Stimulated activated naive CD8-positive, alpha-beta T cell treated with anti-CD3 and anti-CD28 coated beads, Interleukin-15, amount 100 ng/mL, for 72 hours (primary cell): ENCODE results near the gene ULBP2.
"Not testable (repeated sequence)": the region's sequence is repeated elsewhere in the genome, so short reads cannot be mapped to it uniquely, and the experiment has no call there.

Source experiments
- ATAC-seq: fragments of 150-1000 bp; cut with Tn5 transposase; 2 replicates; pipeline ENCODE4 v1.10.0; 2021; ENCODE audit warnings: mild to moderate bottlenecking, moderate library complexity
- DNase-seq, 2 donors: peaks; one replicate each; pipeline ENCODE4 v3.0.0; 2021 to 2022
- H3K27ac Mint-ChIP-seq, 2 donors: one replicate each; pipeline ENCODE4 v1.8.0; 2022; ENCODE audit warnings: mild to moderate bottlenecking in 2 of 2, mixed read lengths in 2 of 2, moderate library complexity in 2 of 2
- H3K27me3 Mint-ChIP-seq: one replicate; pipeline ENCODE4 v1.8.0; 2022; ENCODE audit warnings: mixed read lengths
- H3K4me1 Mint-ChIP-seq: one replicate; pipeline ENCODE4 v1.8.0; 2022; ENCODE audit warnings: mild to moderate bottlenecking, mixed read lengths
- H3K4me3 Mint-ChIP-seq, 2 donors: one replicate each; pipeline ENCODE4 v1.8.0; 2022; ENCODE audit warnings: mild to moderate bottlenecking in 2 of 2, mixed read lengths in 2 of 2, moderate library complexity in 1 of 2
- H3K9me3 Mint-ChIP-seq, 2 donors: one replicate each; pipeline ENCODE4 v1.8.0; 2022; ENCODE audit warnings: mixed read lengths in 2 of 2

ULBP2 gene

GRCh38 chr6:149904661-149905370 is 37.0 kb upstream of the ULBP2 start:
- no peaks in the 10 kb centered on the region for H3K4me1 Mint-ChIP-seq
- ATAC-seq (no peak), DNase-seq (no peak)
- peaks cover 11% of the 10 kb centered on the region for H3K27me3 Mint-ChIP-seq
- H3K9me3 Mint-ChIP-seq: peaks cover 6 to 26% of the 10 kb centered on the region in 2 donors
- H3K27ac Mint-ChIP-seq: no peak overlapping the region
- no peak overlapping the region for H3K4me3 Mint-ChIP-seq

GRCh38 chr6:149905371-149905910 is 36.4 kb upstream of the ULBP2 start:
- Mint-ChIP-seq H3K4me3 (no peak overlapping the region), H3K4me1 (no peaks in the 10 kb centered on the region)

DNA sequence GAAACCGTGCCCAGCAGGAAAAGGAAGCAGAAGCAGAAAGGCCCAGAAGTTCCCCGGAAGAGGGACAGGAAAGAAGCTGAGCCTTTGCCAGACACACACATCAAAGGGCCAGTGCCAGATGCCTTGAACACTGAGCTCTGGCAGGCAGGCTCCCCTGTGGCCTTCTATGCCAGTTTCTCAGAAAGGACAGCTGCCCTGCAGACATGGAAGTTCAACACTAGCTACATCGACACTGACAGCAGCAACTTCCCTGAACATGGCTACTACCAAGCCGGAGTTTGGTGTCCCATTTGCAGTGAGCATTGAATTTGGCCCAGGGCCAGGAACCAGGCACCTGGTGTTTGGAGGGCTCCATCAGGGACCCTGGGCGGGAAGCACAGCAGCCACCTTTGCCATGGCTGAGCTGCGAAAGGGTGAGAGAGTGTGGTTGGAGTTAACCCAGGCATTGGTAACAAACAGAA is 35.9 kb upstream of the ULBP2 start:
- Mint-ChIP-seq H3K27me3 (peaks cover 20% of the 10 kb centered on the region), H3K4me1 (no peaks in the 10 kb centered on the region), H3K9me3 (peaks cover 6 to 26% of the 10 kb centered on the region in 2 donors), H3K4me3 (no peak overlapping the region), H3K27ac (no peak overlapping the region)
- DNase-seq (no peak), ATAC-seq (no peak)

More at GRCh38 chr6:149905371-149905910, 36.4 kb upstream of the ULBP2 start:
- DNase-seq: no peak
- Mint-ChIP-seq H3K27ac (no peak overlapping the region), H3K27me3 (peaks cover 15% of the 10 kb centered on the region), H3K9me3 (peaks cover 6 to 26% of the 10 kb centered on the region in 2 donors)
- no peak for ATAC-seq

DNA sequence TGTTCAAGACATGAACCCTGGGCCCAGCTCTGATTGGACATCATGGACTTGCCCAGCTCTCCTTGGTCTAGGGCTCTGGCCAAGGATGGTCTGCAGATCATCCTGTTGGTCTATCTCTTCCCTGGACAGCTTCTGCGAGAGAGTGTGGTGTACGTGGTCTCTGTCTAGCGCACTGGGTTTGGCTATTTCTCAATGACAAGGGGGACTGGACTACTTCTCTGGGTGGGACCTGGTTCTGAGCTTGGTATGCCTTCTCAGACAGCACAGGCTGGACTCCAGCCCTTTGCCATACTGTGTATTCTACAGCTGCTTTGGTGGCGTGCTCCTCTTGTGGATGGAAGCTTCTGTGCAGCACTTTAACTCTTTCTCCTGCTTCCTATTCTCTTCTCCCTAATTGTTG is 35.4 kb upstream of the ULBP2 start:
- Mint-ChIP-seq H3K27ac (no peak overlapping the region), H3K27me3 (peaks cover 25% of the 10 kb centered on the region), H3K4me1 (no peaks in the 10 kb centered on the region), H3K4me3 (no peak overlapping the region), H3K9me3 (peaks cover 6 to 26% of the 10 kb centered on the region in 2 donors)
- DNase-seq (no peak), ATAC-seq (no peak)

GRCh38 chr6:149907317-149907716 is 34.5 kb upstream of the ULBP2 start:
- Mint-ChIP-seq H3K4me3 (peak overlapping the region in 1 of 2 donors; percentile 6), H3K9me3 (peaks cover 6 to 26% of the 10 kb centered on the region in 2 donors), H3K27me3 (peaks cover 25% of the 10 kb centered on the region), H3K4me1 (no peaks in the 10 kb centered on the region), H3K27ac (no peak overlapping the region)
- ATAC-seq (no peak), DNase-seq (no peak)

- H3K4me3 Mint-ChIP-seq, H3K27ac Mint-ChIP-seq, ATAC-seq, DNase-seq, H3K4me1 Mint-ChIP-seq: not testable (repeated sequence)
- Mint-ChIP-seq H3K9me3 (peaks cover 6 to 26% of the 10 kb centered on the region in 2 donors), H3K27me3 (peaks cover 34% of the 10 kb centered on the region)
Measured at GRCh38 chr6:149908480-149908879, 33.3 kb upstream of the ULBP2 start.

- DNase-seq (no peak), ATAC-seq (no peak)
- no peak overlapping the region for H3K4me3 Mint-ChIP-seq
- H3K27ac Mint-ChIP-seq: peak overlapping the region in 1 of 2 donors; percentile 91
- peaks cover 41% of the 10 kb centered on the region for H3K27me3 Mint-ChIP-seq
- H3K4me1 Mint-ChIP-seq: no peaks in the 10 kb centered on the region
- peaks cover 6 to 26% of the 10 kb centered on the region in 2 donors for H3K9me3 Mint-ChIP-seq
Measured at GRCh38 chr6:149909701-149910470, 31.9 kb upstream of the ULBP2 start.

- H3K9me3 Mint-ChIP-seq: peaks cover 6 to 26% of the 10 kb centered on the region in 2 donors
- H3K4me1 Mint-ChIP-seq: no peaks in the 10 kb centered on the region
- no peak overlapping the region for H3K4me3 Mint-ChIP-seq
- H3K27me3 Mint-ChIP-seq: peaks cover 36% of the 10 kb centered on the region
- no peak overlapping the region for H3K27ac Mint-ChIP-seq
- ATAC-seq (no peak), DNase-seq (no peak)
Measured at GRCh38 chr6:149910721-149911151, 31.1 kb upstream of the ULBP2 start.

DNA sequence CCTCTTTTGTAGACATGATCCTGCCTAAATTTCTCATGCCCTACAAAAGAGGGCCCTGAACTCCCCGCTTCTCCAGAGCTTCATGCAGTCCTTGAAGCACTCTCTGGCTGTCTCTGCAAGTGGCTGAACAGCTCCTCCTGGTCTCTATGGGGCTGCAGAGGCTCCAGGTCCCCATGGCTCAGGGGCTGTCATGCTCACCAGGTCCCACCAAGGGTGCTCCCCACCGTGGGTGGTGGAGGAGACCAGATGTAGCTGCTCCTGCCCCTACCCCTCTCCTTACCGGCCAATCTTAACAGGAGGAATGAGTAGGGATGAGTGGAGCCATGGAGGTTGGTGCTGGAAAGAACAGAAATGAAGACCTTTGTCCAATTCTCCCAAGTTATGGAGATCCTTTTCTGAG is 29.1 kb upstream of the ULBP2 start:
- not testable (repeated sequence) for H3K4me3 Mint-ChIP-seq, H3K4me1 Mint-ChIP-seq, DNase-seq, ATAC-seq
- peak overlapping the region in 1 of 2 donors; percentile 6 for H3K27ac Mint-ChIP-seq
- H3K9me3 Mint-ChIP-seq: peaks cover 6 to 17% of the 10 kb centered on the region in 2 donors
- peaks cover 36% of the 10 kb centered on the region for H3K27me3 Mint-ChIP-seq

DNA sequence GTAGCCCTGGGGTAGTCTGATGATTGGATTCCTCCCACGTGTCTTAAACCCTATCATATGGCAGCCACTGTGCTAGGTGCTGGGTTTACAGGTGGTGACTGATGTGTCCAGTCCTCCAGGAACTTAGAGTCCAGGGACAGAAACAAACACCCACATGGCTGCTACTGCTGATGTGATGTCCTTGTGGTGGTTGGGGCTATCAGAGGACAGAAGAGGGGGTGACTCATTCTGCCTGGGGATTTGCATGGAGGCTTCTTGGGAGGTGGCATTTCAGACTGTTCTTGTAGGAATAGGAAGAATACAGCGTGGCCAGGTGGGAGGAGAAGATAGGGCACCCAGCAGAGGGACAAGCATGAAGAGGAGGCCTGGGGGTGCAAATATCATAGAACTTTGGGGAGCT is 28.7 kb upstream of the ULBP2 start:
- H3K9me3 Mint-ChIP-seq: peaks cover 2 to 13% of the 10 kb centered on the region in 2 donors
- H3K4me3 Mint-ChIP-seq: no peak overlapping the region
- ATAC-seq (no peak), DNase-seq (no peak)
- peaks cover 6% of the 10 kb centered on the region for H3K4me1 Mint-ChIP-seq
- H3K27ac Mint-ChIP-seq: peak overlapping the region in 1 of 2 donors; percentile 6
- peaks cover 39% of the 10 kb centered on the region for H3K27me3 Mint-ChIP-seq

GRCh38 chr6:149913540-149914240 is 28.1 kb upstream of the ULBP2 start:
- H3K4me1 Mint-ChIP-seq: peaks cover 9% of the 10 kb centered on the region
- H3K27me3 Mint-ChIP-seq: peaks cover 45% of the 10 kb centered on the region
- no peak overlapping the region for H3K4me3 Mint-ChIP-seq
- DNase-seq: no peak
- H3K27ac Mint-ChIP-seq: no peak overlapping the region
- no peak for ATAC-seq
- peaks cover 0 to 8% of the 10 kb centered on the region in 2 donors for H3K9me3 Mint-ChIP-seq

DNA sequence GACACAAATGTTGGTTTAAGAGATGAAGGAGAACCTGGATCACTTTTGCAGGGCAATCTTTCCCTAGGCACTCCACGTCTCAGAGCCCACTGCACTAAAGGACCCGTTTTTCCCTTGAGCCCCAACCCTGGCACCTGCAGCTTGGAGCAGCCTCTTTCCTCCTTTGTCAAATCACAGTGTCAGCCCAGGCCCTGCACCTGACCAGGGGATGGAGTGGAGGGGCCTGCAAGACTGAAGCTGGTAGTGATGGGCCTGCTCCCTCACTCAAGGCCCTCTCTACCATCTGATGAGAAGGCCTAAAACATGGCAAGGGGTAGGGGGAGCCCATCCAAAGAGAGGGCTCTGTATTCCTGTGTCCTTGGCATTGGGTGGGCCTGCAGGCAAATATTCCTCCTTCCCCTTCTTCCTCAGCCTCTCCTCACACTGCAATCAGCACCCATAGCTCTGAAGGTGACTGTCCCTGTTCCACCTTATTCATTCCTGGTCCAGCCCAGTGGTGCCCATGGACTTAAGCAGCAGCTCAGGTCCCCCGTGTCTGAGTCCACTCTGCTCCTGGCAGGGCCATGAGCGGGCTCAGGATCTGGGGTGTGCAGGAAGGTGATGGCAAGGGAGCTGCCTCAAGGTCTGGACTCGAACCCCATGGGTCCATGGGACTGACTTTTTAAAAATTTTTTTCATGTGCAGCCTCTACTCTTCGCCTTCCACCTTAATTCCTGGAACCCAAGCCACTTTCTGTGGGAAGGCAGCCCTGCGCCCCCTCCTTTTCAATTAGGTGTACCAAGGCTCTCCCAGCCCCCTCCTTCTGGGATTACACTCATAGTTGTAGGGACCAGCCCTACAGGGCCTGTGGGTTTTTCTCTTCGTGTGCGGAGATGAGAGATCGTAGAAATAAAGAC is 25.6 kb upstream of the ULBP2 start:
- no peak overlapping the region for H3K27ac Mint-ChIP-seq
- peaks cover 58% of the 10 kb centered on the region for H3K27me3 Mint-ChIP-seq
- peaks cover 9% of the 10 kb centered on the region for H3K4me1 Mint-ChIP-seq
- no peak overlapping the region for H3K4me3 Mint-ChIP-seq
- H3K9me3 Mint-ChIP-seq: no peaks in the 10 kb centered on the region
- DNase-seq (no peak), ATAC-seq (no peak)

- DNase-seq (no peak), ATAC-seq (peak; percentile 26)
- H3K9me3 Mint-ChIP-seq: no peaks in the 10 kb centered on the region
- peaks cover 18% of the 10 kb centered on the region for H3K4me1 Mint-ChIP-seq
- peaks cover 70% of the 10 kb centered on the region for H3K27me3 Mint-ChIP-seq
- no peak overlapping the region for H3K27ac Mint-ChIP-seq
- H3K4me3 Mint-ChIP-seq: no peak overlapping the region
Measured at GRCh38 chr6:149917679-149918078, 24.1 kb upstream of the ULBP2 start.

GRCh38 chr6:149918151-149918905 is 23.5 kb upstream of the ULBP2 start:
- Mint-ChIP-seq H3K9me3 (no peaks in the 10 kb centered on the region), H3K4me1 (peaks cover 25% of the 10 kb centered on the region), H3K27me3 (peaks cover 70% of the 10 kb centered on the region), H3K4me3 (no peak overlapping the region), H3K27ac (no peak overlapping the region)
- ATAC-seq: no peak
- no peak for DNase-seq
